ENCODE measurements around the gene C6orf62.

DNA sequence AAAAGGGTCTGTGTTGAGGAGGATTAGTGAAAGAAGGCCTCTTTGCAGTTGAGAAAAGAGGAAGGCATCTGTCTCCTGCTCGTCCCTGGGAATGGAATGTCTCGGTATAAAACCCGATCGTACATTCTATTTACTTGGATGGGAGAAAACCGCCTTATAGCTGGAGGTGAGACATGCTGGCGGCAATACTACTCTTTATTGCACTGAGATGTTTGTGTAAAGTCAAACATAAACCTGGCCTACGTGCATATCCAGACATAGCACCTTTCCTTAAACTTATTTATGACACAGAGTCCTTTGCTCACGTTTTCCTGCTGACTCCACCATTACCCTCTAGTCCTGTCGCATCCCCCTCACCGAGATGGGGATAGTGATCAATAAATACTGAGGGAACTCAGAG is 56.7 kb downstream of the C6orf62 start:
- TF ChIP-seq, protein P1, sequence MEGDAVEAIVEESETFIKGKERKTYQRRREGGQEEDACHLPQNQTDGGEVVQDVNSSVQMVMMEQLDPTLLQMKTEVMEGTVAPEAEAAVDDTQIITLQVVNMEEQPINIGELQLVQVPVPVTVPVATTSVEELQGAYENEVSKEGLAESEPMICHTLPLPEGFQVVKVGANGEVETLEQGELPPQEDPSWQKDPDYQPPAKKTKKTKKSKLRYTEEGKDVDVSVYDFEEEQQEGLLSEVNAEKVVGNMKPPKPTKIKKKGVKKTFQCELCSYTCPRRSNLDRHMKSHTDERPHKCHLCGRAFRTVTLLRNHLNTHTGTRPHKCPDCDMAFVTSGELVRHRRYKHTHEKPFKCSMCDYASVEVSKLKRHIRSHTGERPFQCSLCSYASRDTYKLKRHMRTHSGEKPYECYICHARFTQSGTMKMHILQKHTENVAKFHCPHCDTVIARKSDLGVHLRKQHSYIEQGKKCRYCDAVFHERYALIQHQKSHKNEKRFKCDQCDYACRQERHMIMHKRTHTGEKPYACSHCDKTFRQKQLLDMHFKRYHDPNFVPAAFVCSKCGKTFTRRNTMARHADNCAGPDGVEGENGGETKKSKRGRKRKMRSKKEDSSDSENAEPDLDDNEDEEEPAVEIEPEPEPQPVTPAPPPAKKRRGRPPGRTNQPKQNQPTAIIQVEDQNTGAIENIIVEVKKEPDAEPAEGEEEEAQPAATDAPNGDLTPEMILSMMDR (IDR thresholded peaks at IDR 0.05; ENCODE audit: poor library complexity) = no peak
- TF ChIP-seq EZH2phosphoT487 (IDR thresholded peaks at IDR 0.05; ENCODE audit: low read depth, severe bottlenecking, unreplicated experiment) (no peak), EZH2 (IDR thresholded peaks at IDR 0.05; ENCODE audit: borderline replicate concordance) (no peak)
